NCI-H510A treated with DMSO at 0.1 percent for 48 hours (cell line): Measurements from ENCODE around the gene INSYN1.
"Not testable (repeated sequence)": the region's sequence is repeated elsewhere in the genome, so short reads cannot be mapped to it uniquely, and the experiment has no call there.

Experiments
- DNase-seq: peaks from one replicate; lab custom pipeline; 2025; lab: John Stamatoyannopoulos, UW

Gene INSYN1

GRCh38 chr15:73714695-73715301, 38.4 kb downstream of the INSYN1 start:
- DNase-seq, result no peak

GRCh38 chr15:73712107-73712506, 41.0 kb downstream of the INSYN1 start:
- DNase-seq, result no peak

DNA sequence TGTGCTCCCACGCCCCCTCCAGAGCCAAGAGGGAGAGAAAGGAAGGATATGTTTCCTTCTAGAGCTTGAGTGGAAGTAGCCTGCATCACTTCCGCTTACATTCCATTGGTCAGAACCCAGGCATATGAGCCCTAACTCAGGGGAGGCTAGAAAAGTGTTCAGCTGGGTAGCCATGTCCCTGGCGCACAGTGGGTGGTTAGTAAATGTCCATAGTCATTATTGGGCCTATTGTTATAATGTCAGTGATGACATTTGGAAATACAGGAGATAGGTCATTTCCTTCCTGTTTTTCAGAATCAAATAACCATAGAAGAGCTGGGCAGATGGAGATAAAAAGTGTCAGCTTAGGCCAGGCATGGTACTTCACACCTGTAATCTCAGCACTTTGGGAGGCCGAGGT, 41.6 kb downstream of the INSYN1 start:
- DNase-seq, result no peak

DNA sequence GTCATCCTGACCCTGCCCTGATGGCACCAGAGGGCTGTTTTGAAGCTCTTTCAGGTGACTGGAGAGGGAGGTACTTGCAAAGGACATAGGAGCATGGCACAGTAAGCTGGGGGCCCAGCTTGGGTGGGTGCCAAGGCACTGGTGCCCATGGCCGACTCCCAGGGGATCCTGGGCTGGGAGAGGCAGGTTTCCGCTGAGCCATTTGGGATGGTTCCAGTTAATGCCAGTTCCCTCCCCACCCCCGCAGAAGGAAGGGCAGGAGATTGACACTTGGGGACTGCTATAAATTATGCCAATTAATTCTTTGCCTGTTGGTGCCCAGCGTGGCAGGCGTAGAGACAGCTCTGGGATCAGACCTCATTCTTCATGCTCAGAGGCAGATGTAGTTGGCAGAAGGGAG, 42.8 kb downstream of the INSYN1 start:
- DNase-seq, result no peak

DNA sequence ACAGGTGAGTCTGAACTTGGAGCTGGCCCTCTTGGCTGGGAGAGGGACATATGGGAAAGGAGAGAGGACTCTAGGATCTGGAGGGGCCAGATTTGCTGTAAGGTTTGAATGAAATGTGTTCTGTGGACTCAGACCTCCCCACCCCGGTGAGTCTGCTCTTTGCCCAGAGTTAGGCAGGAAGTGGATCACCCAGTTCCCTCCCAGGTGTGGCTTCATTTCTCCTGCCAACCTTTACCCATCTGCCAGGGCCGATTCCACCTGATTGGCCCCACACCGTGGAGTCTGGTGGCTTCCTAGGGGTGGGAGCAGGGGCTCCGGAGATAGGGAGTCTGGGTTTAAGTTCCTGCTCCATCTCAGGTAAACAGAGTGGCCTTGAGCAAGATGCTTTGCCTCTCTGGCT, 43.5 kb downstream of the INSYN1 start:
- DNase-seq, result no peak

GRCh38 chr15:73709241-73709640, 43.9 kb downstream of the INSYN1 start:
- no peak for DNase-seq

DNA sequence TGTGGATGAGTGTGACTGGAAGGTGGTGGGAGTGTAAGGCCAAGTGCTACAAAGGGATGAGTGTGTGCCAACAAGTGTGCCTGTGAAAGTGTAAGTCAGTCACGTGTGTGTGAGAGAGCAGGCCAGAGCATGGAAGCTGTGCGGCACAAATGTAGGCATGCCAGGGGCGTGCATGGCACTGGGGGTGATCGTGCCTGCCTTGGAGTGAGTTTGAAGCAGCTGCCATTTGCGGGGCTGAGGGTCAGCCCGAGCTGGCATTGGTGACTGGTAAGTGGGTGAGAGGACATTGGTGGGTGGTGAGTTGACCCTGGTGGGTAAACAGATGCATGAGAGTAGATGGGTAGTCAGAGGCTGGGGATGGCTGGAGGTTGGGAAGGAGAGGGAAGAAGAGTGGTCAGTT, 44.5 kb downstream of the INSYN1 start:
- no peak for DNase-seq

- DNase-seq, result peak; percentile 41
These were observed 48.1 kb downstream of the INSYN1 start for GRCh38 chr15:73704869-73705645.

GRCh38 chr15:73704142-73704868, 48.8 kb downstream of the INSYN1 start:
- not testable (repeated sequence) for DNase-seq

DNA sequence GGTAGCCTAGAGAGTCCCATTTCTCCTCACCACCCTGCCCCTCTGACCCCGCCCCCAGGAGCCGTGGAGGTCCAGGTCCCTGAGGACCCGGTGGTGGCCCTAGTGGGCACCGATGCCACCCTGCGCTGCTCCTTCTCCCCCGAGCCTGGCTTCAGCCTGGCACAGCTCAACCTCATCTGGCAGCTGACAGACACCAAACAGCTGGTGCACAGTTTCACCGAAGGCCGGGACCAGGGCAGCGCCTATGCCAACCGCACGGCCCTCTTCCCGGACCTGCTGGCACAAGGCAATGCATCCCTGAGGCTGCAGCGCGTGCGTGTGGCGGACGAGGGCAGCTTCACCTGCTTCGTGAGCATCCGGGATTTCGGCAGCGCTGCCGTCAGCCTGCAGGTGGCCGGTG, 49.5 kb downstream of the INSYN1 start:
- not testable (repeated sequence) for DNase-seq

GRCh38 chr15:73702311-73703239, 50.6 kb downstream of the INSYN1 start:
- not testable (repeated sequence) for DNase-seq

DNA sequence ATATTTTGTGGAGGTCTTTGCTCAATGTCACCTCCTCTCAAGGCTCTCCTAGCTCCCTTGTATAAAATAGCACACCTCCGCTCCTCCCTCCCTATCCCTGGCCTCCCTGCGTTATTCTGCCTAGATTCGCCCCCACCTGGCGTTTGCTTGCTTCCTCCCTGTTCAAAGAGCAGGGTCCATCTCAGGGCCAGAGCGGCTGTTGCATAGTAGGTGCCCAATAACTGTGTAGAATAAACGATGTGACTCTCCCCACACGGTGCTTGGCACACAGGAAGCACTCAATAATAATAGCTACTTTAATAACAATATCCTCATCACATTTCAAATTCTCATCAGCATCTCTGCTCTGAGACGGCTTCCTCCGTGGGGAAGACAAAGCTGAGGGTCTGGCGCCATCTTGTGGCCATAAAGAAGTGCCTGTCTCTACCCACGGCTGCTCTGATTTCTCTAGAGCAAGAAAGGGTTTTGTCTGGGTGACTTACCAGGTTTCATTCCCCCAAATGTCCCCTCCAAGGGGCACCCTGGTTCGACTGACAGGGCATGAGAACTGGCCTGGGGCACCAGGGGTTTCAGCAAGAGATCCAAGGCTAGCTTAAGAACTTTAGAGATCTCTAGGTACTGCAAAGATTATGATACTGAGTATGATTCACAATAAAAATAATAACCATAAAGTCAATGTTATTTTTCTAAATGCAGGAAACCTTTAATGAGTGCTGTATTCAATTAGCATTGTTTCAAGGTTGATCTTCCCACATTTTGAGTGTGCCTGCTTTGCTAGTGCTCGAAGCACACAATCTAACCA, 52.9 kb downstream of the INSYN1 start:
- peak; percentile 53 for DNase-seq

DNA sequence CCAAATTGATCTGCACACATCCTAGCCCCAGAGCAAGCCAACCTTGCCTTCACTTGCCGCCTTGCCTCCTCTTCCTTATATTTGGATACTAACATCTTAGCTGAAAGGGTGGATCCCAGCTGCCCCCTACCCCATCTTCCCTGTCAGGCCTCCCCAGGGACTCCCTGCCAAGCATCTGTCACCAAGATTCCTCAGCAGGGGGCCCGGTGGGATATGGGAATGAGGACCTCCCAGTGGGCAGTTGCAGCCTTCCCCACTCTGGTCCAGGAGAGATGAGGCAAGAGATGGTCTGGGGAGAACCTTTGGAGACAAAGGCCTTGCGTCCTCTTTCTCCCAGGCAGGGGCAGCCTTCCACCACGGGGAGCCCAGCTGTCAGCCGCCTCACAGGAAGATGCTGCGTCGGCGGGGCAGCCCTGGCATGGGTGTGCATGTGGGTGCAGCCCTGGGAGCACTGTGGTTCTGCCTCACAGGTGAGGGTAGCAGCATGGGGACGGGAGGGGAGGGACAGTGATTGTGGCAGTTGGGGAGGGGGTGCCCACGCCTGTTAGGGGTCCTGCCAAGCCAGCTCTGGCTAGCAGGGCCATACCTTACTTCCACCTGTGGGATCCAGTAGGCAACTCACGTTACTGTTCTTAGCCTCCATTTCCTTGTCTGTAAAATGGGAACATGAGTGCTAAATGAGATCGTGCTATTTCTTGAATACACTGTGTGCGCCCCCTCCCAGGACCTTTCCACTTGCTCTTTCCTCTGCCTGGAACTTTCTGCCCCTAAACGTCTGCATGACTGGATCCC, 53.7 kb downstream of the INSYN1 start:
- no peak for DNase-seq

DNA sequence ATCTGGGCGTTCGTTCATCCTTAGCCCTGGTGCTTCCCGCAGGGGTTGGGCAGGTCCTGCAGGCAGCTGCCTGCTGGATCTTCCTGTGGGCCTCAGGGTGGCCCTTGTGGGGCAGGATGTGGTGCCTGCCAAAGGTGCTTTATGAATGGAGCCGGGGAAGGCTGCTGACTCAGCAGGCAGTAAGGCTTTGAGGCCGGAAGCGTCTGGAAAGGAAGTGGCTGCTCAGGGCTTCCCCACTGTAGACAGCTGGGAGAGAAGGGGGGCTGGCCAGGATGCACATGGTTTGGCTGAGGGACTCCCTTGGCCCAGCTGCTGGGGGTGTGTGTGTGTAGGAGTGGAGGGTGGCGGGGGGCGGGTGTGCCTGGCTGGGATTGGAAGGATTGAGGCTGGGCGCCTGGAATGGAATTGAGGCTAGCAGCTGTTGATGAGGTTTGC, 56.1 kb downstream of the INSYN1 start:
- DNase-seq, result peak; percentile 74

DNA sequence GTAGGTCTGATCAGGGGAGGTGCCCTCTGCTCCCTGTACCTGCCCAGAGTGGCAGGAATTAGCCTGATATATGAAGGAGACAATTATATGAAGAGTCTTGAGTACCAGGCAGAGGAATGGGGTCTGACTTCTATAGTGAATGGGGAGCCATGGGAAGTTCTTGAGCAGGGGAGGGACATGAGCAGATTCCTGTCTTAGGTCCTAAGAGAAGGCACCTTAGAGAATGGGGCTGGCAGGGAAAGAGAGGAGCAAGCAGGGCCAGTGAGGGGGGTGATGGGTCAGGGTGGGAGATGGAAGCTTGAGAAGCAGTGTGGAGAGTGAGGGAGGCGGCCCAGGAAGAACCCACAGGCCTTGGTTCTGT, 56.5 kb downstream of the INSYN1 start:
- no peak for DNase-seq

- no peak for DNase-seq
These were observed 57.1 kb downstream of the INSYN1 start for GRCh38 chr15:73695773-73696640.

DNA sequence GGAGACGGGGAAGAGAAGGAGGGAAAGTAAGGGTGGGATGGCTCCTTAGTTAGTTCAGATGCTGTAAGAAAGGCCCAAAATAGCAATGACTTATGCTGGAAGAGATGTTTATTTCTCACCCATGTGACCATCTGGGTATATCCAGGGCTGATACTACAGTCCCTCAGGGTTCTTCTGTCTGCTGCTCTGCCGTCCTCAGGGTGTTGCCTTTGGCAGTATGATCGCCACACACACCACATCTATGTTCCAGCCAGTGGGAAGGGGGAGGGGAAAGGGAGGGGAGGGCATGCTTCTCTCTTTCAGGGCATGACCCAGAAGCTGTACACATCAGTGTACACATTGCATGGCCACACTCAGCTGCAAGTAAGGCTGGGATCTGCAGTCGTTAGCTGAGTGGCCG, 58.7 kb downstream of the INSYN1 start:
- no peak for DNase-seq

DNA sequence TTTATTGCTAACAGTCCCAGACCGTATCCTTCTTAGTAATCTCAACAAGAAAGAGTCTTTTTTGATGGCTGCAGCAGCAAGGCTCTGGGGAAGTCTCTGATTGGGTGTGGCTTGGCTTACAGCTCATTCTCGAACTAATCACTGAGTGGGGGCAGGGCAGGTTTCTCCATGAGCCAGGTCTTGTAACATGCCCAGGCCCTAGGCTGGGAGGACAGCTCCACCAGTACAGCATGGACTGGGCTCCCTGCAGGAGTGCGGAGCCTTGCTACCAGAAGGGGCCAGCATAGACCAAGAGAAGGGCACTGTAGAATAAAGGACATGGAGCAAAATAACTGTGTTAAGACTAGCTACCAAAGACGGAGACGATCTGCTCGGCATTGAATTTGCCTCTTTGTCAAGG, 61.8 kb downstream of the INSYN1 start:
- no peak for DNase-seq

GRCh38 chr15:73688455-73688854, 64.7 kb downstream of the INSYN1 start:
- DNase-seq, result no peak
